ENCODE measurements around the gene ZNF184.
A peak's percentile ranks its signal among the peaks of the same experiment; 100 is the strongest.

ZNF184 gene

GRCh38 chr6:27479319-27480182 lies 6.6 kb upstream of the ZNF184 start:
- DNase-seq (ENCODE audit: low spot score) = peak; percentile 46

- DNase-seq (ENCODE audit: low spot score) = peak; percentile 37
Observed at GRCh38 chr6:27478706-27479318, 5.9 kb upstream of the ZNF184 start.

GRCh38 chr6:27478141-27478705 lies 5.3 kb upstream of the ZNF184 start:
- DNase-seq (ENCODE audit: low spot score) = no peak

GRCh38 chr6:27477318-27478013 lies 4.6 kb upstream of the ZNF184 start:
- DNase-seq (ENCODE audit: low spot score) = no peak

GRCh38 chr6:27476090-27476489 lies 3.2 kb upstream of the ZNF184 start:
- DNase-seq (ENCODE audit: low spot score) = no peak

GRCh38 chr6:27474672-27475071 lies 1.8 kb upstream of the ZNF184 start:
- DNase-seq (ENCODE audit: low spot score) = no peak

GRCh38 chr6:27474172-27474465 lies 1.2 kb upstream of the ZNF184 start:
- DNase-seq (ENCODE audit: low spot score) = no peak

- peak; percentile 13 for DNase-seq (ENCODE audit: low spot score)
Observed at GRCh38 chr6:27472182-27472616, 706 bp downstream of the ZNF184 start.

GRCh38 chr6:27471365-27472115 lies 1.4 kb downstream of the ZNF184 start:
- no peak for DNase-seq (ENCODE audit: low spot score)

- no peak for DNase-seq (ENCODE audit: low spot score)
Observed at GRCh38 chr6:27470023-27470422, 2.9 kb downstream of the ZNF184 start.

GRCh38 chr6:27468334-27468733 lies 4.6 kb downstream of the ZNF184 start:
- DNase-seq (ENCODE audit: low spot score) = no peak

GRCh38 chr6:27452496-27452897 lies 20.4 kb downstream of the ZNF184 start:
- DNase-seq (ENCODE audit: low spot score) = no peak

GRCh38 chr6:27451660-27452390 lies 21.1 kb downstream of the ZNF184 start:
- DNase-seq (ENCODE audit: low spot score) = no peak

GRCh38 chr6:27448456-27448855 lies 24.4 kb downstream of the ZNF184 start:
- DNase-seq (ENCODE audit: low spot score) = no peak

- no peak for DNase-seq (ENCODE audit: low spot score)
Observed at GRCh38 chr6:27442932-27443331, 30.0 kb downstream of the ZNF184 start.

GRCh38 chr6:27441001-27441400 lies 31.9 kb downstream of the ZNF184 start:
- no peak for DNase-seq (ENCODE audit: low spot score)

- no peak for DNase-seq (ENCODE audit: low spot score)
Observed at GRCh38 chr6:27439371-27439770, 33.5 kb downstream of the ZNF184 start.

- no peak for DNase-seq (ENCODE audit: low spot score)
Observed at GRCh38 chr6:27433714-27434113, 39.2 kb downstream of the ZNF184 start.

GRCh38 chr6:27428966-27429365 lies 43.9 kb downstream of the ZNF184 start:
- DNase-seq (ENCODE audit: low spot score) = no peak

- DNase-seq (ENCODE audit: low spot score) = no peak
Observed at GRCh38 chr6:27428502-27428901, 44.4 kb downstream of the ZNF184 start.

GRCh38 chr6:27426045-27426620 lies 46.8 kb downstream of the ZNF184 start:
- DNase-seq (ENCODE audit: low spot score) = no peak

All from HuH-7 (cell line).